NK-92 (cell line): ENCODE data around the gene ZNF276.

Experiments
- DNase-seq: peaks from one replicate; lab custom pipeline; 2025; ENCODE audit not compliant: unreplicated experiment; lab: John Stamatoyannopoulos, UW

The ZNF276 gene

GRCh38 chr16:89711601-89712273 lies 9.6 kb upstream of the ZNF276 start:
- no peak for DNase-seq

GRCh38 chr16:89712274-89712781 lies 9.0 kb upstream of the ZNF276 start:
- no peak for DNase-seq

GRCh38 chr16:89716493-89716892 lies 4.8 kb upstream of the ZNF276 start:
- no peak for DNase-seq

DNA sequence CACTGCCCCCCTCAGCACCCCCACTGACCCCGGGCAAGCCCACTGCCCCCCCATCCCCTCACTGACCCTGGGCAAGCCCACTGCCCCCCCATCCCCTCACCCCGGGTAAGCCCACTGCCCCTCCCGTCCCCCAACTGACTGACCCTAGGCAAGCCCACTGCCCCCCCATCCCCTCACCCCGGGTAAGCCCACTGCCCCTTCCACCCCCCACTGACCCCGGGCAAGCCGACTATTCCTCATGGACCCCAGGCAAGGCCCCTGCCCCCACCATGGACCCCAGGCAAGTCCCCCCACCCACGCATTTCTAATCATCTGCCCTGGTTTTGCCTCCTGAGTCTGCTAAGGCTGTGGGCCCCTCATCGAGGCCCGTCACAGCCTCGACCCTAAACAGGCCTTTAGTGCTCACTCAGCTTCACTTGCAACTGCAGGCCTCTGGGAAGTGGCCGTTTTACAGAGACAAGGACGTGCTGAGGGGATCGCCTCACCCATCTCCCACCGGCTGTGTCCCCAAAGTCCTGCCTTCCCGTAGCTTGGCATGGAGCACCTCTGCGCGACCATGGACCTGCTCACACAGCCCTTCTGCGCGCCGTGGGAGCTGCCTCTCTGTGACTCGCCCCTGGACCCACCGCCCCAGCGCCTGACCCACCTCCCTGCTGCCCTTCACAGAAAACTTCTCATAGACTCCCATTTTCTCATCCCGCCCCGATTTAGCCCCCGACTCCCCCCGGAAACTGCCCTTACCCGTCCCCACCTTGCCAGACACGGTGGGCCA lies 4.2 kb upstream of the ZNF276 start:
- DNase-seq = no peak

DNA sequence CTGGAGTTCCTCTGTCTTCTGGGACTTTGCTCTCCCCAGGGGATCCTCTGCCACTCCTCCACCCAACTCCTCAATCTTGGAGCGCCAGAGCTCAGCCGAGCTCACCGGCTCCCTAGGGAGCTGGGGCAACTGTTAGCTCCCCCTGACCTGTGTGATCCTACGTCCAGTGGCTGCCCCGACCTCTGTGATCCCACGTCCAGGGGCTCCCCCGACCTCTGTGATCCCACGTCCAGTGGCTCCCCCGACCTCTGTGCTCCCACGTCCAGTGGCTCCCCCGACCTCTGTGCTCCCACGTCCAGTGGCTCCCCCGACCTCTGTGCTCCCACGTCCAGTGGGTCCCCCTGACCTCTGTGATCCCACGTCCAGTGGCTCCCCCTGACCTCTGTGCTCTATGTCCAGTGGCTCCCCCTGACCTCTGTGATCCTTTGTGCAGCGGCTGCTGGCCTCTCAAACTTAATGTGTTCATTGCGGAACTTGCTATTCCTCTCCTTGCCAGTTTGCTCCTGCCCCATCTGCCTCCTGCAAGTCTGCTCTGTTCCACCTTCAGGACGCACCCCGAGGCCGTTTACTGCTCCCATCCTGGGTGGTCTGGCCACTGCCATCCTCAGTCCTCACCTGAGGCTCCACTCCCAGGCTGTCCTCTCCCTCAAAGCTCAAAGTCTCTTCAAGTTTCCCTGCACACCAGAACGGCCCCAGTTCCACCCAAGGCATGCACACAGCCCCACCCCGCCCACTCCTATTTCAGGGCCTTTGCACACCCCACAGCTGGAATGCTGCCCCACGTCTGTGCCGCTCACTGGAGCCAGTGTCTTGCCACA lies 3.4 kb upstream of the ZNF276 start:
- no peak for DNase-seq

GRCh38 chr16:89720551-89720812 lies 855 bp upstream of the ZNF276 start:
- no peak for DNase-seq

GRCh38 chr16:89721546-89722391 lies 432 bp downstream of the ZNF276 start:
- DNase-seq = peak; percentile 40

DNA sequence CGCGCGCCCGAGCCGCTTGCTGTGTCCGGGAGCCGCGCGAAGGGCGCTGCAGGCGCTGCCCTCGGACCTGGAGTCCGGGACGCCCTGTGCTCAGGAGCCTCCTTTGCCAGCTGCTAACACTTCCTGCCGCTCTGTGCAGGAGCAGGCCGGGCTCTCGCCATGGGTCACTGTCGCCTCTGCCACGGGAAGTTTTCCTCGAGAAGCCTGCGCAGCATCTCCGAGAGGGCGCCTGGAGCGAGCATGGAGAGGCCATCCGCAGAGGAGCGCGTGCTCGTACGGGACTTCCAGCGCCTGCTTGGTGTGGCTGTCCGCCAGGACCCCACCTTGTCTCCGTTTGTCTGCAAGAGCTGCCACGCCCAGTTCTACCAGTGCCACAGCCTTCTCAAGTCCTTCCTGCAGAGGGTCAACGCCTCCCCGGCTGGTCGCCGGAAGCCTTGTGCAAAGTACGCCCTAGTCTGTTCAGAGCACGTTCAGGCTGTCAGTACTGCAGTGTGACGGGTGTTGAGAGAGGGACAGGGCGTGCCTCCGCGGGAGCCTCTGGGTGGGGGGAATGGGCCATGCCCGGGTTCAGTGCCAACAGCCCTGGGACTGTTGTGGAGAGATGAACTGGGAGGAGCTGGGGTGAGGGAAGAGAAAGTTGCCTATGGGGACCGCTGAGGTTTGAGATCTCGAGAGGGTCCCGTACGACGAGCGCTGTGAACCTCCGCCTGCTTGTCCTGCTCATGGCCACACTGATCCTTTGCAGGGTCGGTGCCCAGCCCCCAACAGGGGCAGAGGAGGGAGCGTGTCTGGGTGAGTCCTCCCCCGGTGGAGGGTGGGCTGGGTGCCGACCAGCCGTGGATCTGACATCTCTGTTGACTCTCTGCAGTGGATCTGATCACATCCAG lies 1.3 kb downstream of the ZNF276 start:
- no peak for DNase-seq

DNA sequence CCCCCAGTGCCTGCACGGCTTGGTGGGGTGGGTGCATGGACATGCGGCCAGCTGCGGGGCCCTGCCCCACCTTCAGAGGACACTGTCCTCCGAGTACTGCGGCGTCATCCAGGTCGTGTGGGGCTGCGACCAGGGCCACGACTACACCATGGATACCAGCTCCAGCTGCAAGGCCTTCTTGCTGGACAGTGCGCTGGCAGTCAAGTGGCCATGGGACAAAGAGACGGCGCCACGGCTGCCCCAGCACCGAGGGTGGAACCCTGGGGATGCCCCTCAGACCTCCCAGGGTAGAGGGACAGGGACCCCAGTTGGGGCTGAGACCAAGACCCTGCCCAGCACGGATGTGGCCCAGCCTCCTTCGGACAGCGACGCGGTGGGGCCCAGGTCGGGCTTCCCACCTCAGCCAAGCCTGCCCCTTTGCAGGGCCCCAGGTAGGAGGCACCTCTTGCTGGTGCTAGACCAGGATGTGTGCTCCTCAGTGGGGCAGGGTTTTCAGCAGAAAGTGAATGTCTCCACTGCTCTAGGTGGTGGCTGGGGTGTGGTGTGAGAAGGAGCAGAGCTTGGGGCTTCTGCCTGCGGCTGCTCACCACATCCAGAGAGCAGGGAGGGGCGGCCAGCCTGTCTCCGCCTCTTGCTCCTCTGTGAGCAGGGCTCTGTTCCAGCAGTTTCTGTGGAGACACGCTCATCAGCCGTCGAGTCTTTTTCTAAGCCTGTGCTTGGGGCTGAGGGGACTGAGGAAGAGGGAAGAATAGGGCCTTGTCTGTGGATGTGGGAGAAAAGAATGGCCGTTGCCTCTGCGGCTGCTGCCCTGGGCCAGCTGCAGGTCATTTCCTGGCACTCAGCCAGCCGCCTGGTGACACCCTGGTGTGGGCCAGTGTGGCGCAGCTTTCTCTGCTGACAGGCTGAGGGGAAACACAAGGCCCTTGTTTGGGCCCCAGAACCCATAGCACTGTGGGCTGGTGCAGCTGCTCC lies 2.2 kb downstream of the ZNF276 start:
- DNase-seq = peak; percentile 25

DNA sequence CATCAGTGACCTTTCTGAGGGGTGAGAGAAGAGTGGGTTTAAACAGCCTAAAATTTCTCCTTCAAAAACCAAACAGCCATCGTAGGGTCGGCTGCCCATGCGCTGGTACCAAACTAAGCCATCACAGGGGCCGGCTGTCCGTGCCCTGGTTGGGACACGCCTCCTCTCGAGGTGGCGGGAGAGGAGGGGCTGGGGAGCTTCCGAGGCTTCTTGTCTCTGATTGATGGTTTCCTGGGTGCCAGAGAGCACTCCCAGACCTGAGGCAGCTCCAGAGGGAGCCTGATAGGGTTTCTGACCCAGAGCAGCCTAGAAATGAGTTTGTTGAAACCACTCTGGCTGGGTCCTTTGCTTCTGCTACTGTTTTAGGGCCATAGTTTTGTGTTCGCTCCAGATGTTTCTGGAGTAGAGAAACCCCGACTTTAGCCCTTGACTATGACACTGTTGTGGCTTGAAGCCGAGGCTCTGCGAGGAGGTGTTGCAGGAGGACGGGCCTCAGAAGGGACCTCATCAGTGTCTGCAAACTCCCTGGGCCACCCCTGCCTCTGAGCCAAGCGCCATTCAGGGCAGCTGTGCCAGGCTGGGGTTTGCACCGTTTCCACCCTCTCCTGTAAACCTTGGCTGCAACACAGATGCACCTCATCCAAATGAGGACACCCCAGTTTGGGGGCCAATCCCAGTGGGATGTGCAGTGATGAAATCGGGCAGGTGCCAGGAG lies 6.2 kb downstream of the ZNF276 start:
- DNase-seq = no peak

- no peak for DNase-seq
Measured at GRCh38 chr16:89729293-89729692, 8.0 kb downstream of the ZNF276 start.

DNA sequence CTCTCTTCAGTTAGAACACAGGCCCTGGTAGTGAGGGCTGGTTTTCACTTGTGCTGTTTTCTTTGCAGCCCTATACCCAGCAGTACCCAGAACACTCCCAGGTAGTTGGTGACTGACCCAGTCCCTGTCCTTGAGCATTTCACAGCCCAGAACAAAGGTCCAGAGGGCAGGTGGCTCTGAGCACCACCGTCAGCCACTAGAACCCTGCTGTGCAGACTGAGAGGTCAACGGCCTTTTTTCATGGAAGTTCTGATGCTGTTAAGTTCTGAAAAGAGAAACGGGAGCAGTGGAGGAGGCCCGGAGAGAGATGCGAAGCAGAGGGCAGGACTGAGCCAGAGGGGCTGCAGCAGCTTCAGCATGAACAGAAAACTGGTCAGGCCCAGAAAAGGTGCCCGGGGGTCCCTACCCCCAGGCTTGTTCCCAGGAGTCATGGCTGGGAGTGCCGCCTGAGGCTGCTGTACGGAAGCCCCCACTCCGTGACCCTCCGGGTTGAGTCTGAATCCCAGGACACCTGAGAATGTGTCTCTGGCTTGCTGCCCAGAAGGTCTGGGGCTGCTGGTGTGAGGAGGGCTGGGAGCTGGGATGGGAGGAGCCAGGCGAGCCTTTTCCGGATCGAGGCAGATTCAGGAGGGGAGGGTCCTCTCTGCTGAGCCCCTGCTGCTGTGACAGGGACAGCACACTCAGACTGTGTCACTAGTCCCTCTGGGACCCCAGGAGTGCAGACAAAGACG lies 8.7 kb downstream of the ZNF276 start:
- no peak for DNase-seq

DNA sequence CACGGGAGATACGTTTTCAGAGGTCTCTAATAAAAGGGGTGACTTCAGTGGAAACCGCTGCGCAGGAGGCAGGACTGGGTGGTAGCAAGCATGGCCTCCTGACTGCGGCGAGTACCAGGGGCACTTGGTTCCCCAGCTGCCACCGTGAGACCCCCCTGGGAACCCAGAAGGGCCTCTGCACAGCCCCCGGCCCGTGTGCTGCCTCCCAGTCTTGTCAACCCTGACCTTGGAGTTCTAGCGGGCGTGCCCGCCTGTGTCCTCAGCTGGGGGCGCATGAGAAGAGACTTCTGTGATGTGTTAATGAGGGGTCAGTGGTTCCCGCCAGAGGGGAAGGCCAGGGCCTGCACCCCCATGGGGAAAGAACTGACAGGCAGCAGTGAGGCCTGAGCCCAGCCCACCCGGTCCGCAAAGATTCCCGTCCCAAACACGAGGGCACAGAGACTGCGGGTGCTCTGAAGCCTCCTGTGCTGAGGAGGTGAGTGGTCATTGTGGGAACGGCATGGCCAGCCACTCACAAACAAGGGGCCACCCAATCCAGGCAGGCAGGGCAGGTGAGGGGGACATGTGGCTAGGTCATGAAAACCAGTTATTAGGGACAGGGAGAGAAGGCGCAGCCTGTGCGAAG lies 9.4 kb downstream of the ZNF276 start:
- no peak for DNase-seq

- no peak for DNase-seq
Measured at GRCh38 chr16:89732142-89732917, 11.0 kb downstream of the ZNF276 start.

GRCh38 chr16:89732918-89733242 lies 11.5 kb downstream of the ZNF276 start:
- DNase-seq = no peak

DNA sequence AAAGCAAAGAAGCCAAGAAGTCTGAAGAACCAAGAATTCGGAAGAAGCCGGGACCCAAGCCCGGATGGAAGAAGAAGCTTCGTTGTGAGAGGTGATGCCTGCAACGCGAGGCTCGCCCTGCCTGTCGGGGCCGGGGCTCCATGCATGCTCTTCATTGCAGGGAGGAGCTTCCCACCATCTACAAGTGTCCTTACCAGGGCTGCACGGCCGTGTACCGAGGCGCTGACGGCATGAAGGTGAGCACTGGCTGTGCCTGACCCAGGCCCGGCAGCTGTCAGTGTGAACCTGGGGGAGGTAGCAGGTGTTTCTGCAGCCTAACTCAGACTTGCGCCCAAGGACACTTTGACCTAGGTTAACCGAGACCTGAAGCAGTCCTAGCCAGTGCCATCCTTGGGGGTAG lies 12.0 kb downstream of the ZNF276 start:
- no peak for DNase-seq
